Mesothelial cell of epicardium (in vitro differentiated cells): Measurements from ENCODE around the gene CLIP2. TPM values are rescaled to one million over a fixed set of nuclear protein-coding genes. Genes with fewer than 3 reads are reported as not detected.
"Not testable (repeated sequence)": the region's sequence is repeated elsewhere in the genome, so short reads cannot be mapped to it uniquely, and the experiment has no call there.

Experiments
- DNase-seq, 2 experiments: peaks; one replicate each; pipeline ENCODE4 v3.0.0; 2021; ENCODE audit warnings: low spot score in 2 of 2; ENCODE audit not compliant: unreplicated experiment in 2 of 2
- H3K27ac Mint-ChIP-seq: 2 replicates; pipeline ENCODE4 v1.8.0; 2021; ENCODE audit warnings: mixed read lengths
- H3K27me3 Mint-ChIP-seq: 2 replicates; pipeline ENCODE4 v1.8.0; 2021; ENCODE audit warnings: low read depth, mixed read lengths
- H3K36me3 Mint-ChIP-seq: 2 replicates; pipeline ENCODE4 v1.8.0; 2021; ENCODE audit warnings: mixed read lengths
- H3K4me1 Mint-ChIP-seq: 2 replicates; pipeline ENCODE4 v1.8.0; 2021; ENCODE audit warnings: mixed read lengths
- H3K4me3 Mint-ChIP-seq: 2 replicates; pipeline ENCODE4 v1.8.0; 2021; ENCODE audit warnings: mild to moderate bottlenecking, moderate library complexity, mixed read lengths
- H3K9me3 Mint-ChIP-seq: 2 replicates; pipeline ENCODE4 v1.8.0; 2021; ENCODE audit warnings: mixed read lengths
- total RNA-seq: library from RNA; stranded (reverse); gene quantifications from 3 replicates; pipeline ENCODE4 v1.2.1, GENCODE V29; 2021
- TF ChIP-seq, protein P1 (sequence below): fragments of 200-600 bp; sonication (generic); IDR thresholded peaks from one replicate; pipeline ENCODE4 v1.5.0; 2021; ENCODE audit warnings: antibody characterized with exemption; ENCODE audit not compliant: unreplicated experiment

CLIP2 gene
- 34.1 to 40.8 TPM (median 40.2 TPM) in 3 replicates for total RNA-seq

DNA sequence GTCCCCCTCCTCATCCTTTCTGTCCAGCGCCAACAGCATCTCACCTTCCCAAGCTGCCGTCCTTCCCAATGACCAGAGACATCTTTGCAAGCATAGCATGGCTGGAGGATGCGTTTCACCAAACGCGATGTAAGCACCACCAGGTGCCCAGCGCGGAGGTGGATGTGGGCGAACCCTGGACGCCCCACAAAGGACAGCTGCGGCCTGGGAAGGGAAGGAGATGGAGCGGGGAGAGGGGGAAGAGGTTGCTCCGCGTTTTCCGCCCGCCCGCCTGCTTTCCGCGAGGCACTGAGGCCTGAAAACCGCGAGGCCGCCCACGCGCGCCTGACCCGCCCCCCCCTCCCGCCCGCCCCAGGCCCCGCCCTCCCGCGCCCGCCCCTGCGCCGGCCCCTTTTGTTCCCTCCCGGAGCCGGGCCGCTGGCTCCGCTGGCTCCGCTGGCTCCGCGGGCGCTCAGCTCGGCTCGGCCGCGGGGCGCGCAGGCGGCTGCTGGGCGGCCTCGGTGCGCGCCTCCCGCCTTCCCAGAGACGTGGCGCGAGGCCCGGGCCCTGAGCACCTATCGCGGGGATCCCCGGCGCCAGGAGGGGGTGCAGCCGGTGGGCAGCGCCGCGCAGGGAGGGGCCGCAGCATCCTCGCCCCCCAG, at the start of gene CLIP2:
CLIP2 (plus strand) TSS at position 390 of the 641 bp plus-strand sequence. CDS start 28,140 bp downstream, outside the sequence.
- Mint-ChIP-seq H3K9me3 (no peaks in the 10 kb centered on the region), H3K4me1 (peaks cover 16% of the 10 kb centered on the region), H3K4me3 (peak within 1 kb of the TSS; percentile 87), H3K27ac (peak within 1 kb of the TSS; percentile 91), H3K27me3 (peaks cover 2% of the 10 kb centered on the region), H3K36me3 (no peaks in the 10 kb centered on the region)
- DNase-seq: peak; percentile 72 to 75
- TF ChIP-seq, protein P1, sequence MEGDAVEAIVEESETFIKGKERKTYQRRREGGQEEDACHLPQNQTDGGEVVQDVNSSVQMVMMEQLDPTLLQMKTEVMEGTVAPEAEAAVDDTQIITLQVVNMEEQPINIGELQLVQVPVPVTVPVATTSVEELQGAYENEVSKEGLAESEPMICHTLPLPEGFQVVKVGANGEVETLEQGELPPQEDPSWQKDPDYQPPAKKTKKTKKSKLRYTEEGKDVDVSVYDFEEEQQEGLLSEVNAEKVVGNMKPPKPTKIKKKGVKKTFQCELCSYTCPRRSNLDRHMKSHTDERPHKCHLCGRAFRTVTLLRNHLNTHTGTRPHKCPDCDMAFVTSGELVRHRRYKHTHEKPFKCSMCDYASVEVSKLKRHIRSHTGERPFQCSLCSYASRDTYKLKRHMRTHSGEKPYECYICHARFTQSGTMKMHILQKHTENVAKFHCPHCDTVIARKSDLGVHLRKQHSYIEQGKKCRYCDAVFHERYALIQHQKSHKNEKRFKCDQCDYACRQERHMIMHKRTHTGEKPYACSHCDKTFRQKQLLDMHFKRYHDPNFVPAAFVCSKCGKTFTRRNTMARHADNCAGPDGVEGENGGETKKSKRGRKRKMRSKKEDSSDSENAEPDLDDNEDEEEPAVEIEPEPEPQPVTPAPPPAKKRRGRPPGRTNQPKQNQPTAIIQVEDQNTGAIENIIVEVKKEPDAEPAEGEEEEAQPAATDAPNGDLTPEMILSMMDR: no peak

DNA sequence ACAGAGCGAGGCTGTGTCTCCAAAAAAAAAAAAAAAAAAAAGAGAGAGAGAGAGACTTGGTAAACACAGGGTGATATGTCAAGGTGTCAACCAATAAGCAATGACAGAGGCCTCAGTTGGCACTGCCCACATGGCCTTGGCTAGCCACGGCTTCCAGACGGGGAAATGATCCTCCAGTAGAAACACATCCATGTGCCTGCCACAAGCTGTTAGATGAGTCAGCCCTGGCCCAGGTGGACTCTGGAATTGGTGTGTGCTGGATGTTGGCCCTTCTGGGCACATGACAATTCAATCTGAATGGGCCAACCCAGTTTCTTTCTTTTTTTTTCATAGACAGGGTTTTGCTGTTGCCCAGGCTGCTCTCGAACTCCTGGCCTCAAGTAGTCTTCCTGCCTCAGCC, 48.7 kb upstream of the CLIP2 start:
- TF ChIP-seq, protein P1: no peak
- Mint-ChIP-seq H3K4me3 (no peak overlapping the region), H3K36me3 (peaks cover 29% of the 10 kb centered on the region), H3K27me3 (no peaks in the 10 kb centered on the region), H3K27ac (no peak overlapping the region), H3K4me1 (no peaks in the 10 kb centered on the region), H3K9me3 (no peaks in the 10 kb centered on the region)
- no peak for DNase-seq

DNA sequence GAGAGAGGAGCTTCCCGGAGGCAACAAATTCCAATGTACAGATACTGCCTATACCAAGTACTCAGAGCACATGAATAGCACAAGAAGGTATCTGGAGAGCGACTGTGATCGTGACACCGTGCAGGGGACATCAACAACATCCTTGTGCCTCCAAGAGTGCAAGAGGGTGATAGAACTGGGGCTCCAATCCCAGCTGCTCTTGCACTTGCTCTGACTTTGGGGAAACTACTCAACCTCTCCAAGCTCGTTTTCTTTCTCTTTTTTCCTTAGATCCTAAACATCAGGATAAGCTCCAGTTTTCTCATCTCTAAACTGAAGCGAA, 47.1 kb upstream of the CLIP2 start:
- no peaks in the 10 kb centered on the region for H3K9me3 Mint-ChIP-seq
- no peaks in the 10 kb centered on the region for H3K27me3 Mint-ChIP-seq
- H3K4me3 Mint-ChIP-seq: no peak overlapping the region
- TF ChIP-seq, protein P1: no peak
- no peak for DNase-seq
- no peaks in the 10 kb centered on the region for H3K4me1 Mint-ChIP-seq
- peaks cover 34% of the 10 kb centered on the region for H3K36me3 Mint-ChIP-seq
- H3K27ac Mint-ChIP-seq: no peak overlapping the region

DNA sequence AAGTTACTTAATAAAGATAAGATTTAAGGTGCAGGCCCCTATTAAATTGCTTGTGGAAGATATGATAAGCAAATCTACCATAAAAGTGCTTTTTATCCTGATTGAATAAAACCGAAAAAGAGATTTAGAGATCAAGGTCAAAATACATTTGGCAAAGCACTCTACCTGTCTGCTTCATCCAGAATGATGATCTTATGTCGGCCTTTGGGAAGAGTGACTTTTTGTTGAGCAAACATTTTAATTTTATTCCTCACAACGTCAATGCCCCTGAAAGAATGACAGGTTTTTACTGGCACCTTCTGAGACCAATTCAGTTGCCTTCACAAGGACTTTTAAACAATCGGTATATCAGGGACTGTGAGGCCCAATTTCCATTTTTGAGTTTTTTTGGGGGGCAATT, 42.7 kb upstream of the CLIP2 start:
- H3K4me3 Mint-ChIP-seq: no peak overlapping the region
- no peaks in the 10 kb centered on the region for H3K27me3 Mint-ChIP-seq
- no peaks in the 10 kb centered on the region for H3K4me1 Mint-ChIP-seq
- TF ChIP-seq, protein P1: no peak
- DNase-seq: no peak
- no peaks in the 10 kb centered on the region for H3K9me3 Mint-ChIP-seq
- H3K27ac Mint-ChIP-seq: no peak overlapping the region
- peaks cover 43% of the 10 kb centered on the region for H3K36me3 Mint-ChIP-seq

DNA sequence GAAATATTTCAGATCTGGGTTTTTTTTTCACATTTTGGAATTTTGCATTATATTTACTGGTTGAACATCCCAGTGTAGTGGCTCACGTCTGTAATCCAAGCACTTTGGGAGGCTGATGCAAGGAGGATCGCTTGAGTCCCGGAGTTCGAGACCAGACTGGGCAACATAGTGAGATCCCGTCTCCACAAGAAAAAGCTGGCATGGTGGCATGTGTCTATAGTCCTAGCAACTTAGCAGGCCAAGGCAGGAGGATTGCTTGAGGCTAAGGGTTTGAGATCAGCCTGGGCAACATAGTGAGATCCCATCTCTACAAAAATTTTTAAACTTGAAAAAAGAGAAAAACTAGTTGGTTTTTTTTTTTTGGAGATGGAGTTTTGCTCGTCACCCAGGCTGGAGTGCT, 41.1 kb upstream of the CLIP2 start:
- Mint-ChIP-seq H3K27me3 (no peaks in the 10 kb centered on the region), H3K36me3 (peaks cover 40% of the 10 kb centered on the region), H3K4me3 (no peak overlapping the region), H3K9me3 (no peaks in the 10 kb centered on the region), H3K4me1 (peaks cover 2% of the 10 kb centered on the region), H3K27ac (no peak overlapping the region)
- no peak for DNase-seq
- TF ChIP-seq, protein P1: no peak

DNA sequence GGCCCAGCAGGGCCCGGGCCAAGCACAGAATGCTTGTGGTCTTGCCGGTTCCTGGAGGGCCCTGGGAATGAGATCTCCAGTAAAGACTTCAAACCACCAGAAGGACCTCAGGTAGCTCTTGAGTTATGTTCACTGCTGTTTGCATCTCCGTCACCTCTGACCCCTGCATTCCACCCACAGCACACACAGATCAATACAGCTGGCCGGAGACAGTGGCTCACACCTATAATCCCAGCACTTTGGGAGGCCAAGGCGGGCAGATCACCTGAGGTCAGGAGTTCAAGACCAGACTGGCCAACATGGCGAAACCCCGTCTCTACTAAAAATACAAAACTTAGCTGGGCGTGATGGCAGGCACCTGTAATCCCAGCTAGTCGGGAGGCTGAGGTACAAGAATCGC, 40.1 kb upstream of the CLIP2 start:
- not testable (repeated sequence) for DNase-seq

More for the DNA sequence above, 40.1 kb upstream of the CLIP2 start:
- not testable (repeated sequence) for H3K27ac Mint-ChIP-seq, H3K27me3 Mint-ChIP-seq, H3K9me3 Mint-ChIP-seq, H3K4me3 Mint-ChIP-seq, H3K4me1 Mint-ChIP-seq
- H3K36me3 Mint-ChIP-seq: peaks cover 36% of the 10 kb centered on the region
